Measurements from ENCODE around the gene GPR89B.

DNA sequence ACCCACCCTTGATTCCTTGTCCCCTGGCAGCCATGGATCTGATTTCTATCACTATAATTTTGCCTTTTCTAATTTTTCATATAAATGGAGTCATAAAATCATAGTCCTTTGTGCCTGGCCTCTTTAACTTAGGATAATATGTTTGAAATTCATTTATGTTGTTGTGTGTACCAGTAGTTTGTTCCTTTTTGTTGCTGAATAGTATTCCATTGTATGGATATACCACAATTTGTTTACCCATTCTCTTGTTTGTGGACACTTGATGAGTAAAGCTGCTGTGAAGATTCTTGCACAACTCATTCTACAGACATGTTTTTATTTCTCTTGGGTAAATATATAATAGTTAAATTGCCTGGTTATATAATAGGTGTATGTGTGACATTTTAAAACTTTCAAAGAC is 48.3 kb upstream of the GPR89B start:
- no peak for TF ChIP-seq POLR2A (IDR thresholded peaks at IDR 0.05)
- TF ChIP-seq, protein P1, sequence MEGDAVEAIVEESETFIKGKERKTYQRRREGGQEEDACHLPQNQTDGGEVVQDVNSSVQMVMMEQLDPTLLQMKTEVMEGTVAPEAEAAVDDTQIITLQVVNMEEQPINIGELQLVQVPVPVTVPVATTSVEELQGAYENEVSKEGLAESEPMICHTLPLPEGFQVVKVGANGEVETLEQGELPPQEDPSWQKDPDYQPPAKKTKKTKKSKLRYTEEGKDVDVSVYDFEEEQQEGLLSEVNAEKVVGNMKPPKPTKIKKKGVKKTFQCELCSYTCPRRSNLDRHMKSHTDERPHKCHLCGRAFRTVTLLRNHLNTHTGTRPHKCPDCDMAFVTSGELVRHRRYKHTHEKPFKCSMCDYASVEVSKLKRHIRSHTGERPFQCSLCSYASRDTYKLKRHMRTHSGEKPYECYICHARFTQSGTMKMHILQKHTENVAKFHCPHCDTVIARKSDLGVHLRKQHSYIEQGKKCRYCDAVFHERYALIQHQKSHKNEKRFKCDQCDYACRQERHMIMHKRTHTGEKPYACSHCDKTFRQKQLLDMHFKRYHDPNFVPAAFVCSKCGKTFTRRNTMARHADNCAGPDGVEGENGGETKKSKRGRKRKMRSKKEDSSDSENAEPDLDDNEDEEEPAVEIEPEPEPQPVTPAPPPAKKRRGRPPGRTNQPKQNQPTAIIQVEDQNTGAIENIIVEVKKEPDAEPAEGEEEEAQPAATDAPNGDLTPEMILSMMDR (IDR thresholded peaks at IDR 0.05) = no peak

All from thyroid gland (tissue), 4 donors.